Natural killer cell (primary cell): Measurements from ENCODE around the gene FOXK1. TPM values are rescaled to one million over a fixed set of nuclear protein-coding genes. Genes with fewer than 3 reads are reported as not detected.
A peak's percentile ranks its signal among the peaks of the same experiment; 100 is the strongest.

ENCODE experiments used
- ATAC-seq, 3 donors: fragments of 150-1000 bp in 2 of 3; fragments of 200-7000 bp in 1 of 3; cut with Tn5 transposase; 1 replicate in 1 of 3; 2 replicates in 2 of 3; pipeline ENCODE4 v1.10.0; 2021; ENCODE audit warnings: mild to moderate bottlenecking in 2 of 3, moderate library complexity in 2 of 3
- DNase-seq, 2 donors: peaks; one replicate each; pipeline versions ENCODE4 v3.0.0 to v3.0.0-alpha.2; 2013 to 2021; ENCODE audit warnings: mixed read lengths in 1 of 2
- H3K27ac ChIP-seq: one replicate; pipeline ENCODE4 v1.5.1; 2013; ENCODE audit warnings: mild to moderate bottlenecking, low read length
- H3K27me3 ChIP-seq: one replicate; pipeline ENCODE4 v1.6.1; 2013; ENCODE audit warnings: low read length; ENCODE audit not compliant: control insufficient read depth, insufficient read depth
- H3K36me3 ChIP-seq: one replicate; pipeline ENCODE4 v1.6.1; 2013; ENCODE audit warnings: low read length; ENCODE audit not compliant: control insufficient read depth, insufficient read depth
- H3K4me1 ChIP-seq: one replicate; pipeline ENCODE4 v1.6.1; 2013; ENCODE audit warnings: low read length; ENCODE audit not compliant: control insufficient read depth, insufficient read depth
- H3K4me3 ChIP-seq: one replicate; pipeline ENCODE4 v1.5.1; 2013; ENCODE audit warnings: low read length
- H3K9me3 ChIP-seq: one replicate; pipeline ENCODE4 v1.6.1; 2013; ENCODE audit warnings: low read length; ENCODE audit not compliant: control insufficient read depth, insufficient read depth
- H3K27ac Mint-ChIP-seq, 2 donors: one replicate each; pipeline ENCODE4 v1.8.0; 2022; ENCODE audit warnings: mild to moderate bottlenecking in 2 of 2, mixed read lengths in 2 of 2, moderate library complexity in 1 of 2
- H3K27me3 Mint-ChIP-seq, 2 donors: one replicate each; pipeline ENCODE4 v1.8.0; 2022; ENCODE audit warnings: low read depth in 2 of 2, mixed read lengths in 2 of 2
- H3K36me3 Mint-ChIP-seq: one replicate; pipeline ENCODE4 v1.8.0; 2022; ENCODE audit warnings: mixed read lengths
- H3K4me1 Mint-ChIP-seq, 2 donors: one replicate each; pipeline ENCODE4 v1.8.0; 2022; ENCODE audit warnings: mixed read lengths in 2 of 2
- H3K4me3 Mint-ChIP-seq: one replicate; pipeline ENCODE4 v1.8.0; 2022; ENCODE audit warnings: mild to moderate bottlenecking, moderate library complexity, mixed read lengths
- H3K9me3 Mint-ChIP-seq, 2 donors: one replicate each; pipeline ENCODE4 v1.8.0; 2022; ENCODE audit warnings: mixed read lengths in 2 of 2
- WGBS: methylation state at CpG from one replicate; pipeline ENCODE4 v1.1.7; 2013; ENCODE audit warnings: missing lambda C conversion rate; ENCODE audit not compliant: insufficient coverage; 5-methylcytosine and 5-hydroxymethylcytosine counted together
- intact Hi-C: fragments of 100-400 bp; cut with micrococcal nuclease; formaldehyde crosslinking; loops from one replicate; pipeline ENCODE4 v1.14.2; 2022
- total RNA-seq, 4 donors: library from RNA; stranded (reverse); fragments of 120-200 nt in 1 of 4; gene quantifications; one replicate each; pipeline versions ENCODE4 v1.2.3 to v1.2.4, GENCODE V29; 2013 to 2022
- TF ChIP-seq, protein P1 (sequence below): fragments of 200-600 bp; IDR thresholded peaks from one replicate; pipeline ENCODE4 v1.8.0; 2022; ENCODE audit warnings: antibody characterized with exemption

FOXK1 gene
- total RNA-seq, 3 donors from 2014 or later (not counting 1 experiment from before 2014, with no cell fraction given): 51.6 to 59.7 (median 55.3) TPM

DNA sequence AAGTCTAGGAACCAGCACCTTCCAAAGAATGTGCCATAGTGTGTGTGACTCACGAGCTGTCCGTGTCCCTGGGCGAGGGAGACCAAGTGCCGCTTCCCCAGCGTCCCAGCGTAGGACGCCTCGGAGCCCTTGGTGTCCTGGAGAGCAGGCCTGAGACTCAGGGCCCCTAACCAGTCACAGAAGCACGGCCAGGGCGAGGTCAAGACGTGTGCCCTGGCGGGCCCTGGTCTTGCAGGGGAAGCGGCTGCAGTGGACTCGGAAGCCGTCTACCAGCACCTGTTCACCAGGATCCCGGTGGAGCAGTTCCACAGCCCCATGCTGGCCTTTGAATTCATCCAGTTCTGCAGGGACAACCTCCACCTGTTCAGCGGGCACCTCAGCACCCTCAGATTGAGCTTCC, 103.9 kb downstream of the FOXK1 start:
- Mint-ChIP-seq H3K36me3 (no peaks in the 10 kb centered on the region), H3K4me1 (no peaks in the 10 kb centered on the region), H3K9me3 (no peaks in the 10 kb centered on the region), H3K27ac (no peak overlapping the region), H3K4me3 (no peak overlapping the region), H3K27me3 (no peaks in the 10 kb centered on the region)
- H3K4me1 ChIP-seq: no peaks in the 10 kb centered on the region
- no peaks in the 10 kb centered on the region for H3K9me3 ChIP-seq
- H3K4me3 ChIP-seq: no peak overlapping the region
- no peaks in the 10 kb centered on the region for H3K27me3 ChIP-seq
- no peak overlapping the region for H3K27ac ChIP-seq
- DNase-seq: no peak
- WGBS: 97% methylated on average over 17 of the region's 17 CpGs
- peaks cover 81% of the 10 kb centered on the region for H3K36me3 ChIP-seq
- TF ChIP-seq, protein P1, sequence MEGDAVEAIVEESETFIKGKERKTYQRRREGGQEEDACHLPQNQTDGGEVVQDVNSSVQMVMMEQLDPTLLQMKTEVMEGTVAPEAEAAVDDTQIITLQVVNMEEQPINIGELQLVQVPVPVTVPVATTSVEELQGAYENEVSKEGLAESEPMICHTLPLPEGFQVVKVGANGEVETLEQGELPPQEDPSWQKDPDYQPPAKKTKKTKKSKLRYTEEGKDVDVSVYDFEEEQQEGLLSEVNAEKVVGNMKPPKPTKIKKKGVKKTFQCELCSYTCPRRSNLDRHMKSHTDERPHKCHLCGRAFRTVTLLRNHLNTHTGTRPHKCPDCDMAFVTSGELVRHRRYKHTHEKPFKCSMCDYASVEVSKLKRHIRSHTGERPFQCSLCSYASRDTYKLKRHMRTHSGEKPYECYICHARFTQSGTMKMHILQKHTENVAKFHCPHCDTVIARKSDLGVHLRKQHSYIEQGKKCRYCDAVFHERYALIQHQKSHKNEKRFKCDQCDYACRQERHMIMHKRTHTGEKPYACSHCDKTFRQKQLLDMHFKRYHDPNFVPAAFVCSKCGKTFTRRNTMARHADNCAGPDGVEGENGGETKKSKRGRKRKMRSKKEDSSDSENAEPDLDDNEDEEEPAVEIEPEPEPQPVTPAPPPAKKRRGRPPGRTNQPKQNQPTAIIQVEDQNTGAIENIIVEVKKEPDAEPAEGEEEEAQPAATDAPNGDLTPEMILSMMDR: no peak
- ATAC-seq: no peak
- intact Hi-C loops: no loop called here

DNA sequence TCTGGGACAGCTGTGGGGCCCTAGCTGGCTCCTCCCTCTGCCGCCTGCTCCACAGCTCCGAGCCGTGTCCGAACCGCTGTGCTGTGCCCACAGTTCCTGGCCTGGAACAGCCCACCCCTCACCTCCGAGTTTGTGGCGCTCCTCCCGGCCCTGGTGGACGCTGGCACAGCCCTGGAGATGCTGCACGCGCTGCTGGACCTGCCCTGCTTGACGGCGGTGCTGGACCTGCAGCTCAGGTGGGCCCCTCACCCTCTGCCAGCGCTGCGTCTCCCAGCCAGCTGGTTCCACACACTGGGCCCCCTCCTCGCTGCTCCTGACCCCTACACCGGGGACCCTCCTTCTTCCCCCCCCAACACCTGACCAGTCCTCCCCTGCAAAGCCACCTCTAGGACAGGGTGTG, 105.4 kb downstream of the FOXK1 start:
- no peak for DNase-seq
- no peak for ATAC-seq
- WGBS: 96% methylated on average over 17 of the region's 17 CpGs
- Histone ChIP-seq H3K27ac (no peak overlapping the region), H3K36me3 (peaks cover 72% of the 10 kb centered on the region), H3K4me3 (no peak overlapping the region), H3K4me1 (peaks cover 11% of the 10 kb centered on the region), H3K27me3 (no peaks in the 10 kb centered on the region), H3K9me3 (no peaks in the 10 kb centered on the region)
- no peak overlapping the region for H3K4me3 Mint-ChIP-seq
- no peaks in the 10 kb centered on the region for H3K27me3 Mint-ChIP-seq
- TF ChIP-seq, protein P1: no peak
- H3K27ac Mint-ChIP-seq: peak overlapping the region in 1 of 2 donors; percentile 78
- H3K36me3 Mint-ChIP-seq: no peaks in the 10 kb centered on the region
- peaks cover 0 to 8% of the 10 kb centered on the region in 2 donors for H3K4me1 Mint-ChIP-seq
- H3K9me3 Mint-ChIP-seq: no peaks in the 10 kb centered on the region
- intact Hi-C loops: no loop called here

- no peak overlapping the region for H3K4me3 ChIP-seq
- intact Hi-C loops: no loop called here
- H3K27me3 Mint-ChIP-seq: no peaks in the 10 kb centered on the region
- 92% methylated on average over 23 of the region's 23 CpGs for WGBS
- peaks cover 16% of the 10 kb centered on the region for H3K4me1 ChIP-seq
- no peaks in the 10 kb centered on the region for H3K36me3 Mint-ChIP-seq
- TF ChIP-seq, protein P1: no peak
- no peak overlapping the region for H3K27ac ChIP-seq
- no peaks in the 10 kb centered on the region for H3K27me3 ChIP-seq
- ATAC-seq: no peak
- no peaks in the 10 kb centered on the region for H3K9me3 Mint-ChIP-seq
- peaks cover 66% of the 10 kb centered on the region for H3K36me3 ChIP-seq
- no peak for DNase-seq
- H3K27ac Mint-ChIP-seq: peak overlapping the region in 1 of 2 donors; percentile 78
- peaks cover 0 to 8% of the 10 kb centered on the region in 2 donors for H3K4me1 Mint-ChIP-seq
- no peak overlapping the region for H3K4me3 Mint-ChIP-seq
- H3K9me3 ChIP-seq: no peaks in the 10 kb centered on the region
Observed at GRCh38 chr7:4787947-4788626, 106.0 kb downstream of the FOXK1 start.
